ENCODE data around the gene HDGFL2.

The HDGFL2 gene

GRCh38 chr19:4442819-4443146, 29.3 kb upstream of the HDGFL2 start:
- no peaks in the 10 kb centered on the region for H3F3A ChIP-seq (ENCODE audit: insufficient read depth, low read length)
- H3K36me3 ChIP-seq (replicated peaks; ENCODE audit: insufficient read depth, low read length), result peaks cover 10% of the 10 kb centered on the region; the same call in 1 of the 2 replicates
- no peak overlapping the region for H2AFZ ChIP-seq (ENCODE audit: low read length)
- H3K27ac ChIP-seq (ENCODE audit: low read length), result no peak overlapping the region
- H4K20me1 ChIP-seq (ENCODE audit: insufficient read depth, low read length), result peaks cover 8% of the 10 kb centered on the region; the same call in 1 of the 2 replicates
- H3K4me2 ChIP-seq (ENCODE audit: low read depth, low read length), result no peak overlapping the region
- H3K4me1 ChIP-seq (ENCODE audit: low read length), result no peaks in the 10 kb centered on the region
- H3K4me3 ChIP-seq (ENCODE audit: low read length), result no peak overlapping the region
- H3K9ac ChIP-seq (ENCODE audit: low read length), result no peak overlapping the region
- H3K9me2 ChIP-seq (replicated peaks; ENCODE audit: insufficient read depth, low read length), result no peaks in the 10 kb centered on the region
- peaks cover 11% of the 10 kb centered on the region for H3K79me2 ChIP-seq (ENCODE audit: low read length)
- DNase-seq, result no peak
- no peaks in the 10 kb centered on the region for H3K27me3 ChIP-seq (replicated peaks; ENCODE audit: insufficient read depth, low read length)
- TF ChIP-seq EZH2 (optimal IDR thresholded peaks at IDR 0.05; ENCODE audit: low read depth, low read length) (no peak), CTCF (IDR thresholded peaks at IDR 0.05; ENCODE audit: low read length) (no peak), EZH2phosphoT487 (IDR thresholded peaks at IDR 0.05; ENCODE audit: low read length) (no peak)
- no peaks in the 10 kb centered on the region for H3K9me3 ChIP-seq (replicated peaks; ENCODE audit: insufficient read depth, low read length)

GRCh38 chr19:4443188-4443587, 28.9 kb upstream of the HDGFL2 start:
- no peak overlapping the region for H3K4me3 ChIP-seq (ENCODE audit: low read length)
- H3F3A ChIP-seq (ENCODE audit: insufficient read depth, low read length), result no peaks in the 10 kb centered on the region
- peaks cover 8% of the 10 kb centered on the region; the same call in 1 of the 2 replicates for H4K20me1 ChIP-seq (ENCODE audit: insufficient read depth, low read length)
- peaks cover 11% of the 10 kb centered on the region for H3K79me2 ChIP-seq (ENCODE audit: low read length)
- no peaks in the 10 kb centered on the region for H3K9me2 ChIP-seq (replicated peaks; ENCODE audit: insufficient read depth, low read length)
- H3K4me2 ChIP-seq (ENCODE audit: low read depth, low read length), result no peak overlapping the region
- H3K27ac ChIP-seq (ENCODE audit: low read length), result no peak overlapping the region
- no peak for TF ChIP-seq EZH2phosphoT487 (IDR thresholded peaks at IDR 0.05; ENCODE audit: low read length)
- TF ChIP-seq CTCF (IDR thresholded peaks at IDR 0.05; ENCODE audit: low read length), result no peak
- TF ChIP-seq EZH2 (optimal IDR thresholded peaks at IDR 0.05; ENCODE audit: low read depth, low read length), result no peak
- peaks cover 10% of the 10 kb centered on the region; the same call in 1 of the 2 replicates for H3K36me3 ChIP-seq (replicated peaks; ENCODE audit: insufficient read depth, low read length)
- no peak for DNase-seq
- no peaks in the 10 kb centered on the region for H3K4me1 ChIP-seq (ENCODE audit: low read length)
- no peak overlapping the region for H3K9ac ChIP-seq (ENCODE audit: low read length)
- H2AFZ ChIP-seq (ENCODE audit: low read length), result no peak overlapping the region
- no peaks in the 10 kb centered on the region for H3K27me3 ChIP-seq (replicated peaks; ENCODE audit: insufficient read depth, low read length)
- H3K9me3 ChIP-seq (replicated peaks; ENCODE audit: insufficient read depth, low read length), result no peaks in the 10 kb centered on the region

GRCh38 chr19:4443966-4444764, 27.9 kb upstream of the HDGFL2 start:
- Histone ChIP-seq H3K4me2 (ENCODE audit: low read depth, low read length) (no peak overlapping the region), H3K4me1 (ENCODE audit: low read length) (no peaks in the 10 kb centered on the region), H3K9ac (ENCODE audit: low read length) (no peak overlapping the region), H3K9me2 (replicated peaks; ENCODE audit: insufficient read depth, low read length) (no peaks in the 10 kb centered on the region), H2AFZ (ENCODE audit: low read length) (no peak overlapping the region), H3K36me3 (replicated peaks; ENCODE audit: insufficient read depth, low read length) (peaks cover 10% of the 10 kb centered on the region; the same call in 1 of the 2 replicates), H3K4me3 (ENCODE audit: low read length) (no peak overlapping the region), H4K20me1 (ENCODE audit: insufficient read depth, low read length) (peaks cover 8% of the 10 kb centered on the region; the same call in 1 of the 2 replicates), H3K27me3 (replicated peaks; ENCODE audit: insufficient read depth, low read length) (no peaks in the 10 kb centered on the region), H3K27ac (ENCODE audit: low read length) (no peak overlapping the region), H3K9me3 (replicated peaks; ENCODE audit: insufficient read depth, low read length) (no peaks in the 10 kb centered on the region), H3K79me2 (ENCODE audit: low read length) (peaks cover 13% of the 10 kb centered on the region), H3F3A (ENCODE audit: insufficient read depth, low read length) (no peaks in the 10 kb centered on the region)
- DNase-seq, result no peak
- no peak for TF ChIP-seq EZH2 (optimal IDR thresholded peaks at IDR 0.05; ENCODE audit: low read depth, low read length)
- TF ChIP-seq CTCF (IDR thresholded peaks at IDR 0.05; ENCODE audit: low read length), result no peak
- TF ChIP-seq EZH2phosphoT487 (IDR thresholded peaks at IDR 0.05; ENCODE audit: low read length), result no peak
